K562 (cell line): Measurements from ENCODE around the gene CEP41. TPM values are rescaled to one million over a fixed set of nuclear protein-coding genes. Genes with fewer than 3 reads are reported as not detected.

Source experiments
- BMI1 ChIP-seq: fragments of 150-350 bp; IDR thresholded peaks from 2 replicates; pipeline ENCODE4 v1.6.1; 2014; ENCODE audit warnings: low read length
- CC2D1A ChIP-seq: fragments of 450-650 bp; IDR thresholded peaks from 2 replicates; pipeline ENCODE4 v1.6.1; 2017; ENCODE audit warnings: mild to moderate bottlenecking
- CEBPB ChIP-seq: fragments of 450-650 bp; IDR thresholded peaks from 2 replicates; pipeline ENCODE4 v1.6.1; 2016; ENCODE audit warnings: missing genetic modification characterization, missing compliant biosample characterization
- FUS ChIP-seq: fragments of 200-400 bp; formaldehyde crosslinking; optimal IDR thresholded peaks from 2 replicates; pipeline ENCODE3; 2017; ENCODE audit warnings: low read depth, low read length
- MAX ChIP-seq: sonication (generic); formaldehyde crosslinking; IDR thresholded peaks from 2 replicates; pipeline ENCODE4 v1.9.0; 2022; ENCODE audit warnings: mild to moderate bottlenecking, missing genetic modification reagents
- MAZ ChIP-seq, 2 experiments: fragments of 450-650 bp in 1 of 2; sonication (generic) in 1 of 2; formaldehyde crosslinking; IDR thresholded peaks in 1 of 2; conservative IDR thresholded peaks in 1 of 2; 2 replicates each; pipeline versions ENCODE4 v1.4.0 to v1.5.0; 2020; ENCODE audit warnings: mild to moderate bottlenecking in 1 of 2, missing genetic modification reagents in 1 of 2
- MBD1 ChIP-seq: fragments of 250-450 bp; sonication (Bioruptor Pico); IDR thresholded peaks from 2 replicates; pipeline ENCODE4 v1.8.0; 2022; ENCODE audit warnings: inconsistent platforms
- NELFE ChIP-seq: IDR thresholded peaks from 2 replicates; pipeline ENCODE4 v1.6.1; 2011; ENCODE audit warnings: mild to moderate bottlenecking; ENCODE audit not compliant: insufficient read depth, insufficient read length
- NFIC ChIP-seq: fragments of 450-650 bp; IDR thresholded peaks from 2 replicates; pipeline ENCODE4 v1.6.1; 2017; ENCODE audit warnings: mild to moderate bottlenecking, inconsistent platforms
- SAFB2 ChIP-seq: fragments of 200-400 bp; formaldehyde crosslinking; IDR thresholded peaks from 2 replicates; pipeline ENCODE4 v1.6.1; 2018; ENCODE audit warnings: borderline replicate concordance, low read length, low read depth, moderate library complexity; ENCODE audit not compliant: severe bottlenecking
- SMAD4 ChIP-seq: fragments of 250-450 bp; sonication (Bioruptor Pico); conservative IDR thresholded peaks from 2 replicates; pipeline ENCODE4 v1.8.0; 2021; ENCODE audit warnings: inconsistent platforms, mild to moderate bottlenecking, moderate library complexity
- USF1 ChIP-seq: sonication (generic); formaldehyde crosslinking; IDR thresholded peaks from 2 replicates; pipeline ENCODE4 v1.9.0; 2022; ENCODE audit warnings: mild to moderate bottlenecking, missing genetic modification reagents
- ZBTB7A ChIP-seq: IDR thresholded peaks from 2 replicates; pipeline ENCODE4 v1.6.1; 2011; ENCODE audit warnings: low read depth, mild to moderate bottlenecking, low read length, moderate library complexity, borderline replicate concordance; ENCODE audit not compliant: control insufficient read depth
- ZNF175 ChIP-seq: fragments of 200-800 bp; sonication (Bioruptor generic); IDR thresholded peaks from 2 replicates; pipeline ENCODE4 v1.6.1; 2016; ENCODE audit warnings: low read depth, mild to moderate bottlenecking, missing genetic modification characterization, missing compliant biosample characterization
- ZNF24 ChIP-seq: fragments of 450-650 bp; IDR thresholded peaks from 2 replicates; pipeline ENCODE4 v1.6.1; 2016
- ZNF311 ChIP-seq: fragments of 250-450 bp; sonication (Bioruptor Pico); IDR thresholded peaks from 2 replicates; pipeline ENCODE4 v1.4.0; 2020; ENCODE audit warnings: mild to moderate bottlenecking, moderate library complexity
- polyA plus RNA-seq, 8 experiments: library from polyadenylated mRNA; depleted of rRNA in 4 of 8; stranded (reverse) in 5 of 8; unstranded in 3 of 8; fragments of >200 nt; fragmentation: Nextera tagmentation in 2 of 8; fragmentation: Illumina TruSeq in 1 of 8; extraction: Ambion mirVana in 2 of 8; extraction: Trizol in 1 of 8; gene quantifications; 2 replicates each; pipeline versions ENCODE4 v1.2.1 to v1.2.3, GENCODE V29; 2011 to 2014; ENCODE audit warnings: inconsistent platforms in 1 of 8, missing spikeins in 1 of 8
- total RNA-seq, 7 experiments: library from RNA; depleted of rRNA in 6 of 7; stranded (reverse); fragments of >200 nt in 6 of 7; fragmentation: Illumina TruSeq in 2 of 7; extraction: Trizol in 2 of 7; gene quantifications; 2 replicates each; pipeline versions ENCODE4 v1.2.1 to v1.2.3, GENCODE V29; 2011 to 2021; ENCODE audit warnings: low replicate concordance in 1 of 7

CEP41 gene
- total and polyA plus RNA-seq, 9 of the 15 experiments (the other 6 are each of a cell fraction or from before 2014, with no cell fraction given): 1.5 to 15.5 (median 6.4) TPM

GRCh38 chr7:130486114-130486953 is 45.5 kb upstream of the CEP41 start (continued):
- TF ChIP-seq MAZ (CRISPR knock-in tag; conservative IDR thresholded peaks at IDR 0.05 in 1 of 2, IDR thresholded peaks at IDR 0.05 in 1 of 2): peak in 1 of 2 experiments; percentile 32; a peak in 1 of 4 replicates
- 0 out of 2 replicates have a peak, but pooled peaks have one; percentile 41 for TF ChIP-seq CEBPB
- no peak for TF ChIP-seq ZNF311 (CRISPR knock-in tag)
- no peak for TF ChIP-seq SMAD4 (CRISPR knock-in tag)
- no peak for TF ChIP-seq ZNF24
- peak; percentile 46; the same call in 1 of the 2 replicates for TF ChIP-seq USF1
- TF ChIP-seq ZNF175 (CRISPR knock-in tag): no peak
- TF ChIP-seq MBD1: peak; percentile 84; the same call in 1 of the 2 replicates
- no peak for TF ChIP-seq FUS
- TF ChIP-seq ZBTB7A: 0 out of 2 replicates have a peak, but pooled peaks have one; percentile 42
- 0 out of 2 replicates have a peak, but pooled peaks have one; percentile 23 for TF ChIP-seq CC2D1A
- TF ChIP-seq MAX: peak; percentile 47; the same call in 1 of the 2 replicates
- TF ChIP-seq NFIC: 0 out of 2 replicates have a peak, but pooled peaks have one; percentile 12
- no peak for TF ChIP-seq NELFE
- no peak for TF ChIP-seq BMI1
- TF ChIP-seq SAFB2: no peak
